Heart right ventricle (tissue), 16 donors: Measurements from ENCODE around the gene UIMC1. TPM values are rescaled to one million over a fixed set of nuclear protein-coding genes. Genes with fewer than 3 reads are reported as not detected.
"Not testable (repeated sequence)": the region's sequence is repeated elsewhere in the genome, so short reads cannot be mapped to it uniquely, and the experiment has no call there.

Experiments used
- ATAC-seq, 8 donors: fragments of 200-7000 bp; cut with Tn5 transposase; one replicate each; pipeline ENCODE4 v1.9.1; 2020; ENCODE audit warnings: mild to moderate bottlenecking in 8 of 8, moderate library complexity in 8 of 8, moderate number of reproducible peaks in 1 of 8
- DNase-seq, 2 donors: peaks; one replicate each; pipeline ENCODE4 v3.0.0-alpha.2; 2020
- H3K27ac ChIP-seq, 10 donors: fragments of 200-600 bp; sonication (generic) in 2 of 10; one replicate each; pipeline versions ENCODE4 v1.5.0 to v1.8.0; 2020 to 2022; ENCODE audit warnings: mild to moderate bottlenecking in 3 of 10
- H3K27me3 ChIP-seq, 7 donors: fragments of 200-600 bp; one replicate each; pipeline ENCODE4 v1.8.0; 2021 to 2022; ENCODE audit warnings: mild to moderate bottlenecking in 2 of 7
- H3K36me3 ChIP-seq, 9 donors: fragments of 200-600 bp; sonication (generic) in 1 of 9; one replicate each; pipeline versions ENCODE4 v1.5.0 to v1.8.0; 2020 to 2022; ENCODE audit warnings: mild to moderate bottlenecking in 2 of 9
- H3K4me1 ChIP-seq, 9 donors: fragments of 200-600 bp; sonication (generic) in 1 of 9; one replicate each; pipeline versions ENCODE4 v1.5.0 to v1.8.0; 2020 to 2022; ENCODE audit warnings: mild to moderate bottlenecking in 4 of 9
- H3K4me3 ChIP-seq, 10 donors: fragments of 200-600 bp; sonication (generic) in 2 of 10; one replicate each; pipeline versions ENCODE4 v1.5.0 to v1.8.0; 2020 to 2022; ENCODE audit warnings: mild to moderate bottlenecking in 7 of 10, moderate library complexity in 2 of 10
- H3K9me3 ChIP-seq, 11 donors: fragments of 200-600 bp in 10 of 11; sonication (generic) in 2 of 11; one replicate each; pipeline versions ENCODE4 v1.5.0 to v1.8.0; 2013 to 2022; ENCODE audit warnings: mild to moderate bottlenecking in 2 of 11, control low read depth in 1 of 11, moderate library complexity in 1 of 11
- CTCF ChIP-seq, 9 donors: fragments of 200-600 bp; sonication (generic) in 2 of 9; IDR thresholded peaks; one replicate each; pipeline versions ENCODE4 v1.5.0 to v1.8.0; 2021 to 2022; ENCODE audit warnings: antibody characterized with exemption in 9 of 9, mild to moderate bottlenecking in 5 of 9, moderate library complexity in 1 of 9
- whole genome bisulfite sequencing, 2 donors: extraction: QIAGEN DNeasy Blood & Tissue Kit; methylation state at CpG; one replicate each; pipeline ENCODE4 v1.1.7; 2013; ENCODE audit warnings: inconsistent platforms in 1 of 2; 5-methylcytosine and 5-hydroxymethylcytosine counted together
- intact Hi-C, 10 donors: fragments of 100-400 bp; cut with DNase I; formaldehyde crosslinking; loops; one replicate each; pipeline versions ENCODE4 v1.11.1 to v1.14.2; 2022
- polyA plus RNA-seq, 2 donors: library from polyadenylated mRNA; stranded (reverse); fragments of 200-250 nt; gene quantifications; one replicate each; pipeline ENCODE4 v1.2.3, GENCODE V29; 2013
- total RNA-seq, 10 donors: library from RNA; stranded (reverse); fragmentation: NEBNext Ultra II Directional in 3 of 10; extraction: Animal tissue kit (Norgen Biotek cat#: 25700) in 3 of 10; gene quantifications; one replicate each; pipeline versions ENCODE4 v1.2.1 to v1.2.4, GENCODE V29; 2021 to 2023
- donor health status: Arrhythmogenic right ventricular cardiomyopathy.
- donor health status: ischemic (EF 13 %, LVEDD 7.1; RV severe dilation, severe dysfunction).
- donor health status: healthy with polysubstance abuse.
- donor health status: DM: no; HTN: yes; CAD: no.
- donor health status: DM: no; HTN: no; CAD: no.
- donor health status: ischemic (EF 25% LVEDD 6.9; RV normal size, moderate dysfunction).
- donor health status: ischemic (EF 25% LVEDD 5.7; RV mildly dilated, moderate dysfunction).
- donor health status: healthy.
- donor health status: DM: yes; HTN: yes; CAD: no.
- donor health status: Ischemic cardiomyopathy.
- donor health status: ischemic (EF 35%, LVEDD 5.7; RV mildly dilated, moderate dysfunction).
- donor health status: nonischemic (EF 11% LVEDD 7.7; RV severe dilation, severe dysfunction).
- donor health status: DM: yes; HTN: yes; CAD: no.
- donor health status: PGD.
- donor health status: ischemic (EF 29% LVEDD 5.4; RV normal size, mild dysfunction).
- donor health status: nonischemic (EF 23%, LVEDD 6.1; RV moderate dilation, normal function).

The UIMC1 gene
- total and polyA plus RNA-seq, 12 donors: 24.0 to 45.5 (median 35.3) TPM

- 87% methylated on average over 3 of the region's 3 CpGs for WGBS, 2 donors
- peaks cover 0 to 1% (median 0%) of the 10 kb centered on the region in 9 donors for H3K36me3 ChIP-seq
- H3K9me3 ChIP-seq: no peaks in the 10 kb centered on the region
- no peak for TF ChIP-seq CTCF (IDR thresholded peaks at IDR 0.05)
- no peak overlapping the region for H3K27ac ChIP-seq
- DNase-seq (no peak), ATAC-seq (peak in 1 of 8 donors; percentile 20)
- H3K4me1 ChIP-seq: peaks cover 0 to 53% (median 11%) of the 10 kb centered on the region in 9 donors
- H3K27me3 ChIP-seq: no peaks in the 10 kb centered on the region
- intact Hi-C loops: no loop called here
- no peak overlapping the region for H3K4me3 ChIP-seq
Observed at GRCh38 chr5:176987583-176987982, 19.0 kb downstream of the UIMC1 start.

GRCh38 chr5:176986280-176986679, 20.3 kb downstream of the UIMC1 start:
- Histone ChIP-seq H3K4me3 (no peak overlapping the region), H3K4me1 (peaks cover 0 to 47% (median 10%) of the 10 kb centered on the region in 9 donors), H3K27ac (no peak overlapping the region), H3K9me3 (no peaks in the 10 kb centered on the region), H3K36me3 (peaks cover 0 to 14% (median 4%) of the 10 kb centered on the region in 9 donors), H3K27me3 (no peaks in the 10 kb centered on the region)
- intact Hi-C loops: no loop called here
- no peak for TF ChIP-seq CTCF (IDR thresholded peaks at IDR 0.05)
- DNase-seq: no peak
- 97 to 100% methylated on average over 2 of the region's 2 CpGs for WGBS, 2 donors
- no peak for ATAC-seq

GRCh38 chr5:176985516-176985915, 21.1 kb downstream of the UIMC1 start:
- Histone ChIP-seq H3K27me3 (no peaks in the 10 kb centered on the region), H3K9me3 (no peaks in the 10 kb centered on the region), H3K4me3 (no peak overlapping the region), H3K4me1 (peaks cover 0 to 40% (median 10%) of the 10 kb centered on the region in 9 donors), H3K36me3 (peaks cover 0 to 22% (median 12%) of the 10 kb centered on the region in 9 donors), H3K27ac (peak overlapping the region in 3 of 10 donors; percentile 6 to 62 (median 23))
- no peak for TF ChIP-seq CTCF (IDR thresholded peaks at IDR 0.05)
- intact Hi-C loops: no loop called here
- 74 to 81% methylated on average over 2 of the region's 2 CpGs for WGBS, 2 donors
- no peak for DNase-seq
- ATAC-seq: peak in 1 of 8 donors; percentile 45

- Histone ChIP-seq H3K4me1 (peaks cover 0 to 31% (median 7%) of the 10 kb centered on the region in 9 donors), H3K36me3 (peaks cover 0 to 35% (median 22%) of the 10 kb centered on the region in 9 donors), H3K27ac (peak overlapping the region in 1 of 10 donors; percentile 34)
- H3K9me3 ChIP-seq, DNase-seq, ATAC-seq, intact Hi-C loops, H3K27me3 ChIP-seq, H3K4me3 ChIP-seq: not testable (repeated sequence)
- 97 to 98% methylated on average over 28 of the region's 28 CpGs for WGBS, 2 donors
Observed at GRCh38 chr5:176984176-176984575, 22.4 kb downstream of the UIMC1 start.

- H3K27me3 ChIP-seq, H3K4me3 ChIP-seq, ATAC-seq, H3K9me3 ChIP-seq, intact Hi-C loops, DNase-seq: not testable (repeated sequence)
- peaks cover 0 to 41% (median 26%) of the 10 kb centered on the region in 9 donors for H3K36me3 ChIP-seq
- H3K4me1 ChIP-seq: peaks cover 0 to 30% (median 7%) of the 10 kb centered on the region in 9 donors
- 93 to 98% methylated on average over 20 to 21 of the region's 21 CpGs for WGBS, 2 donors
- peak overlapping the region in 2 of 10 donors; percentile 11 to 49 for H3K27ac ChIP-seq
Observed at GRCh38 chr5:176983593-176983992, 23.0 kb downstream of the UIMC1 start.

- H3K27me3 ChIP-seq, intact Hi-C loops, H3K4me3 ChIP-seq, H3K9me3 ChIP-seq: not testable (repeated sequence)
- 54 to 69% methylated on average over 13 of the region's 13 CpGs for whole genome bisulfite sequencing, 2 donors
- ATAC-seq (peak in 5 of 8 donors; percentile 38 to 64 (median 51)), DNase-seq (peak; percentile 16 to 33)
- Histone ChIP-seq H3K4me1 (peaks cover 0 to 30% (median 7%) of the 10 kb centered on the region in 9 donors), H3K36me3 (peaks cover 0 to 44% (median 26%) of the 10 kb centered on the region in 9 donors), H3K27ac (peak overlapping the region in 4 of 10 donors; percentile 3 to 49 (median 26))
Observed at GRCh38 chr5:176983112-176983511, 23.5 kb downstream of the UIMC1 start.
